HCT116 (cell line): ENCODE results near the gene CACNA2D2.

Experiments
- CTCF ChIP-seq, 3 experiments: fragments of 200-600 bp in 1 of 3; sonication (generic) in 1 of 3; IDR thresholded peaks in 2 of 3; conservative IDR thresholded peaks in 1 of 3; 2 replicates each; pipeline ENCODE4 v1.5.1; 2012 to 2017; ENCODE audit warnings: low read depth in 2 of 3, low read length in 2 of 3, antibody characterized with exemption in 1 of 3, borderline replicate concordance in 1 of 3, control low read depth in 1 of 3, mild to moderate bottlenecking in 1 of 3, mixed read lengths in 1 of 3, mixed run types in 1 of 3, moderate library complexity in 1 of 3; ENCODE audit not compliant: insufficient read depth in 1 of 3
- EZH2 ChIP-seq: fragments of 200-600 bp; sonication (generic); IDR thresholded peaks from 2 replicates; pipeline ENCODE4 v1.6.1; 2017; ENCODE audit warnings: antibody characterized with exemption, mixed run types
- EZH2phosphoT487 ChIP-seq: fragments of 200-600 bp; IDR thresholded peaks from 2 replicates; pipeline ENCODE4 v1.6.1; 2018; ENCODE audit warnings: antibody characterized with exemption, borderline replicate concordance
- FOSL1 ChIP-seq: IDR thresholded peaks from 2 replicates; pipeline ENCODE4 v1.6.1; 2012; ENCODE audit warnings: low read depth
- MAX ChIP-seq: IDR thresholded peaks from 2 replicates; pipeline ENCODE4 v1.6.1; 2012
- POLR2A ChIP-seq: IDR thresholded peaks from 2 replicates; pipeline ENCODE4 v1.7.0; 2011; ENCODE audit warnings: borderline replicate concordance; ENCODE audit not compliant: insufficient read depth, insufficient read length; ENCODE audit errors: extremely low read depth
- POLR2AphosphoS5 ChIP-seq: IDR thresholded peaks from 2 replicates; pipeline ENCODE4 v1.6.1; 2011; ENCODE audit warnings: mild to moderate bottlenecking, low read depth, low read length, moderate library complexity
- RAD21 ChIP-seq: IDR thresholded peaks from 2 replicates; pipeline ENCODE4 v1.6.1; 2012; ENCODE audit warnings: low read depth, mild to moderate bottlenecking
- REST ChIP-seq: IDR thresholded peaks from 2 replicates; pipeline ENCODE4 v1.6.1; 2012; ENCODE audit warnings: low read depth
- TCF7L2 ChIP-seq: IDR thresholded peaks from 2 replicates; pipeline ENCODE4 v1.7.0; 2011; ENCODE audit warnings: borderline replicate concordance, inconsistent platforms; ENCODE audit not compliant: insufficient read depth, insufficient read length; ENCODE audit errors: extremely low read depth
- ZNF274 ChIP-seq: fragments of 200-500 bp; sonication (Bioruptor generic); IDR thresholded peaks from 2 replicates; pipeline ENCODE4 v1.6.1; 2014; ENCODE audit warnings: mild to moderate bottlenecking, low read depth, low read length, inconsistent platforms

GRCh38 chr3:50388016-50388719, 115.3 kb downstream of the CACNA2D2 start:
- TF ChIP-seq CTCF (IDR thresholded peaks at IDR 0.05 in 2 of 3, conservative IDR thresholded peaks at IDR 0.05 in 1 of 3; ENCODE audit: borderline replicate concordance in 1 of 3, insufficient read depth in 1 of 3, low read depth in 2 of 3, low read length in 2 of 3) (peak in 2 of 3 experiments; percentile 51; a peak in 4 of 6 replicates), POLR2A (no peak), ZNF274 (no peak), EZH2phosphoT487 (no peak), RAD21 (no peak), POLR2AphosphoS5 (no peak), EZH2 (no peak), REST (no peak), TCF7L2 (no peak), MAX (no peak), FOSL1 (no peak)
